Activated gamma-delta T cell treated with anti-CD3 and anti-CD28 coated beads, Interleukin-2, amount 50 U/mL, for 16 hours (primary cell): Measurements from ENCODE around the gene NELFA.

ENCODE experiments used
- DNase-seq: peaks from one replicate; pipeline ENCODE4 v3.0.0-alpha.2; 2020; ENCODE audit warnings: low read depth

The NELFA gene

GRCh38 chr4:1964971-1965370 lies 43.8 kb downstream of the NELFA start:
- no peak for DNase-seq

GRCh38 chr4:1964443-1964842 lies 44.3 kb downstream of the NELFA start:
- no peak for DNase-seq

- DNase-seq, result no peak
Measured at GRCh38 chr4:1962980-1963379, 45.8 kb downstream of the NELFA start.

GRCh38 chr4:1961563-1961962 lies 47.2 kb downstream of the NELFA start:
- no peak for DNase-seq

- no peak for DNase-seq
Measured at GRCh38 chr4:1961038-1961437, 47.7 kb downstream of the NELFA start.

- DNase-seq, result no peak
Measured at GRCh38 chr4:1960170-1960825, 48.5 kb downstream of the NELFA start.

GRCh38 chr4:1959104-1959384 lies 49.7 kb downstream of the NELFA start:
- no peak for DNase-seq

GRCh38 chr4:1958276-1959103 lies 50.3 kb downstream of the NELFA start:
- no peak for DNase-seq

GRCh38 chr4:1956631-1957030 lies 52.1 kb downstream of the NELFA start:
- DNase-seq, result no peak

GRCh38 chr4:1953335-1953734 lies 55.4 kb downstream of the NELFA start:
- DNase-seq, result no peak

- DNase-seq, result no peak
Measured at GRCh38 chr4:1952719-1953118, 56.1 kb downstream of the NELFA start.

GRCh38 chr4:1952058-1952700 lies 56.6 kb downstream of the NELFA start:
- DNase-seq, result no peak

GRCh38 chr4:1950369-1950768 lies 58.4 kb downstream of the NELFA start:
- no peak for DNase-seq

- DNase-seq, result no peak
Measured at GRCh38 chr4:1948892-1949436, 59.8 kb downstream of the NELFA start.

GRCh38 chr4:1948232-1948631 lies 60.5 kb downstream of the NELFA start:
- no peak for DNase-seq

GRCh38 chr4:1945912-1946311 lies 62.9 kb downstream of the NELFA start:
- DNase-seq, result no peak

GRCh38 chr4:1945124-1945895 lies 63.5 kb downstream of the NELFA start:
- no peak for DNase-seq

- DNase-seq, result no peak
Measured at GRCh38 chr4:1943928-1944327, 64.8 kb downstream of the NELFA start.

- no peak for DNase-seq
Measured at GRCh38 chr4:1940566-1940965, 68.2 kb downstream of the NELFA start.

GRCh38 chr4:1939664-1940509 lies 68.9 kb downstream of the NELFA start:
- DNase-seq, result no peak

- DNase-seq, result no peak
Measured at GRCh38 chr4:1938027-1938426, 70.7 kb downstream of the NELFA start.
